Measurements from ENCODE around the gene DRG2.

Gene DRG2

DNA sequence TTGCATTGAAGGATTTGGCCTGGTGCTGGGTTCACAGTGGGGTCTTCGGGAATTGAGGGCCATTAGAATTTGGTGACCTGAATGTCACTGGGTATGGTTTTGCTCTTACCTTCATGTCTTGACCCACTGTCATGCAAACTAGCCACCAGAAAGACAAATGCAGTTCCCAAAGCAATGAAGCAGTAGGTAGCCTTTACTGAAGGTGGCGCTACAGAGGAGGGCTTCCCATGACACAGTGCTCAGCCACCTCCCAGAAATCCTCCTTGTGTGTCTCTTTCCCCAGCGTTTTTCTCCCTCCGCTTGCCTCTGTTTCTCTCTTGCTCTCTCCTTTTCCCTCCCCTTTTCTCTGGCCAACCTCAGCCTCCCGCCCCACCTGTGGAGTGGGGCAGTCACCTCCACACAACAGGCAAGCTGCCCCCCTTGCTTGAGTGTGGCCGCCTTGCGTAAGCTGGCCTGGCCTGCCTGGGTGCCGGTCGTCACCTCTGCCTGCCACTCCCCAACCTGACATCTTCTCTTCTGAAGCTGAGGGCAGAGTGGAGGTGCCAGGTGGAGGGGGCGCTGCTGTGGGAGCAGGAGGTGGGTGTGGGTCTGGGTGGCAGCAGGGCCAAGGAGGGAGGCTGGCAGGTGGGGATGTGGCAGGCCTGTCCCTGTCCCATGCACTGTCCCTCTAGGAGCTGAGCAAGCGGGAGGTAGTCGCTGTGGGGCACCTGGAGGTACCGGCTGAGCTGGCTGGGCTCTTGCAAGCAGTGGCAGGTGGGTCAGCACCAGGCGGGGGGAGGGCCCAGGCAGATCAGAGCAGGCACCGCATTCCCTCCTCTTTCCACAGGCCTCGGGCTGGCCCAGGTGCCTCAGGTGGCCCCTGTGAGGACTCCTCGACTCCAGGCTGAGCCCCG, 55.5 kb downstream of the DRG2 start:
- DNase-seq (ENCODE audit: low read depth): no peak

DNA sequence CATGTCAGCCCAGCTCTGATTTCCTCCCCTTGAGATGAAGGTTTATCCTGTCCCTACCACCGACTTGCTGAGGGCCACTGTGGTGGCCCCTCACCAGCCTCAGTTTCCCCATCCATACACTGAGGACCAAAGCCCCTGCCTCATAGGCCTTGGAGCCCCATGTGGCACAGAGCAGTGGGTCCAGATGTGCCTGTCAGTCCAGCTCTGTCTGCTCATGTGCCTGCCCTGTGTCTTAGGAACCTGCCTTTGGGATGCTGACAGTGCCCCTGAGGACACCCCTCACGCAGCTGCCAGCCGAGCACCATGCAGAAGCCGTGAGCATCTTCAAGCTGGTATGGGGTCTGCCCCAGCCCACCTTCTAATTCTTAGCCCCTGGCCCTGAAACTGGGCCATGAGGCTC, 56.5 kb downstream of the DRG2 start:
- no peak for DNase-seq (ENCODE audit: low read depth)

DNA sequence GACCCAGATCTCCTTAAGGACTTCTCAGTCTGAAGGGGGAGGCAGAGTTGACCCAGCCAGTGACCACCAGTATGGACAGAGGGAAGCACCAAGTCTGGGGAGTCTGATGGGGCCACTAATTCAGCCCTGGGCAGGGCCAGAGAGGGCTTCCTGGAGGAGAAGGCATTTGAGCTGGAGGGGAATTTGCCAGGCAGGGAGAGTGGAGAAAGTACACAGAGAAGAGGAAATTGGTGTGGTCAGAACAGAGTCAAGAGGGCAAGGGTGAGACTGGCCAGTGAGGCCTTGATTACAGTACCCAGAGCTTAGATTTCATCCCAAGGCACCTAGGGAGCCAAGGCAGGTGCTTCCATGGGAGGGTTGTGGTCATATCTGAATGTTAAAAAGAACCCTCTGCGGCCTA, 57.1 kb downstream of the DRG2 start:
- DNase-seq (ENCODE audit: low read depth): no peak

DNA sequence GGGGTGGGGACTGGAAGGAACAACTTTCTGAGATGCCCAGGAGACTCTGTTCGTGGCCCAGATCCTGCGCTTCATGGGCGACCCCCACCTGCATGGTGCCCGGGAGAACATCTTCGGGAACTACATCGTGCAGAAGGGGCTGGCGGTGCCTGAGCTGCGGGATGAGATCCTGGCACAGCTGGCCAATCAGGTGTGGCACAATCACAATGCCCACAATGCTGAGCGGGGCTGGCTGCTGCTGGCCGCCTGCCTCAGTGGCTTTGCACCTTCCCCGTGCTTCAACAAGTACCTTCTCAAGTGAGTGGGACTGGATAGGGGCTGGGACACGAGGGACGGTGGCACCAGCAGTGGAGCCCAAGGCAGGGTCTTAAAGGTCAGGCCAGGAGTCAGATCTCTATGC, 58.1 kb downstream of the DRG2 start:
- DNase-seq (ENCODE audit: low read depth): no peak

DNA sequence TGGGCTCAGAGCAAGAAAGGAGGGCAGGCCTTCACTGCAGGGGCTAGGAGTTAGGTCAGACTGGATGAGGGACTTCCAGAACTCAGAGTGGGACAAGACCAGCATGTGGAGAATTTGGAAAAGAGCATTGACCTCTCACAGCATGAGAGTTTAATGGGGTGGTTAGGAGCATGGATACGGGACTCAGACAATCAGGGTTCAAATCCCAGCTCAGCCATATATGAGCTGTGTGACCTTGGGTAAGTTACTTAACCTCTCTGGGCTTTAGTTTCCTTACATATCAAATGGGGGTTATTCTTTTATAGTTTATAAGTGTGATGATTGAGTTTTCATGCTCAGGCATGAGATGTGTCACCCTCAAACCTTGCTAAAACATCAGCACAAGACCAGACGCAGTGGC, 58.5 kb downstream of the DRG2 start:
- no peak for DNase-seq (ENCODE audit: low read depth)

DNA sequence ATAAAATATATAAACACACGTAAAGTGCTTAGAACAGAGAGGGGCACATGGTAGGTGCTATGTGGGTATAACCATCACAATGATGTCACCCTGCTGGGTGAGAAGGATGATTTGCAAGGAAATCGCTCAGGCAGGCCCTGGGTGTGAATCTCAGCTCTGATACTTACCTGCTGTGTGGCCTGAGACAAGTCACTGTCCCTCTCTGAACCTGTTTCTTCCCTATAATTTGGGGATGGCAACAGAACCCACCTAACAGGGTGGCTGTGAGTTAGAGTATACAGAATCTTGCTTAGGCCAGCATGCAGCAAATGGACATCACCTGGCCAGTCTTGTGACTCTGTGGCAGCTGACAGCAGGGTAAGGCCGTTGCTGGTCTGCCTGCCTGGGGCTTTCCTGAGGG, 59.2 kb downstream of the DRG2 start:
- no peak for DNase-seq (ENCODE audit: low read depth)

DNA sequence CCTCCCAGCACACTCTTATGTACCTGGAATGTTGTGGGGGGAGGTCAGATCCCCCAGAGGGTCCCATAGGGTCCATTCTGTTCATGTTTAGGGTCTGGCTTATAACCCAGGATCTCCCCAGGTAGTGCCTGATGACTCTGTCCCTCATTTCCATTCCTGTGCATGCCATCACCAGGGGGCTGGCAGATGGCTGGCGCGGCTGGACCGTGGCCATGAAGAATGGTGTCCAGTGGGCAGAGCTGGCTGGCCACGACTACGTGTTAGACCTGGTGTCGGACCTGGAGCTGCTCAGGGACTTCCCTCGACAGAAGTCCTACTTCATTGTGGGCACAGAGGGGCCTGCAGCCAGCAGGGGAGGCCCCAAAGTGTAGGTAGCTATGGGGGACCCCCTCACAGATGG, 60.8 kb downstream of the DRG2 start:
- DNase-seq (ENCODE audit: low read depth): no peak

DNA sequence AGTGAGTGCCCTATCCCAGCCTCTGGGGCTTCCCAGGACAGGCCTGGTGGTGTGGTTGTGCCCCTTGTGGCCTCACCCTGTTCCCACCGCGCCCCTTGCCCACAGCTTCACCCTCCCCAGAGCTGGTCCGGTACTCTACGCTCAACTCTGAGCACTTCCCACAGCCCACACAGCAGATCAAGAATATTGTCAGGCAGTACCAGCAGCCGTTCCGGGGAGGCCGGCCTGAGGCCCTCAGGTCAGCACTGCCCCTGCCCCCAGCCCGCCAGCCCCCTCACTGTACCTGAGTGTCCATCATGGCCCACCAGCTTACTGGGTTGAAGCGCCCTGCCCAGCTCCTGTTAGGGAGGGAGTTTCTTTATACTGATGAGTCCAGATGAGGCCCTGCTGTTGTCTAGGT, 63.5 kb downstream of the DRG2 start:
- no peak for DNase-seq (ENCODE audit: low read depth)

DNA sequence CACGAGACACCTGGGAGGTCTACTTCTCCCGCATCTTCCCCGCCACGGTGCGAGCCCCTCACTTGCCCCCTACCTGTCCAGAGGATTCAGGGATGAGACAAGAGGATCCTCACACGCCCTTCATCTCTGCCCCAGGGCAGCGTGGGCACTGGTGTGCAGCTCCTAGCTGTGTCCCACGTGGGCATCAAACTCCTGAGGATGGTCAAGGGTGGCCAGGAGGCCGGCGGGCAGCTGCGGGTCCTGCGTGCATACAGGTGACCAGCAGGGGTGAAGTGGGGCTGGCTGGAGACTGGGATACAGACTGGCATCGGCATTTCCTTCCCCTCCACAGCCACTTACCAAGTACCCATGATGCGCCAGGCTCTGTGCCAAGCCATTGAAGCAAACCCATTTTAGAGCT, 67.4 kb downstream of the DRG2 start:
- DNase-seq (ENCODE audit: low read depth): no peak

DNA sequence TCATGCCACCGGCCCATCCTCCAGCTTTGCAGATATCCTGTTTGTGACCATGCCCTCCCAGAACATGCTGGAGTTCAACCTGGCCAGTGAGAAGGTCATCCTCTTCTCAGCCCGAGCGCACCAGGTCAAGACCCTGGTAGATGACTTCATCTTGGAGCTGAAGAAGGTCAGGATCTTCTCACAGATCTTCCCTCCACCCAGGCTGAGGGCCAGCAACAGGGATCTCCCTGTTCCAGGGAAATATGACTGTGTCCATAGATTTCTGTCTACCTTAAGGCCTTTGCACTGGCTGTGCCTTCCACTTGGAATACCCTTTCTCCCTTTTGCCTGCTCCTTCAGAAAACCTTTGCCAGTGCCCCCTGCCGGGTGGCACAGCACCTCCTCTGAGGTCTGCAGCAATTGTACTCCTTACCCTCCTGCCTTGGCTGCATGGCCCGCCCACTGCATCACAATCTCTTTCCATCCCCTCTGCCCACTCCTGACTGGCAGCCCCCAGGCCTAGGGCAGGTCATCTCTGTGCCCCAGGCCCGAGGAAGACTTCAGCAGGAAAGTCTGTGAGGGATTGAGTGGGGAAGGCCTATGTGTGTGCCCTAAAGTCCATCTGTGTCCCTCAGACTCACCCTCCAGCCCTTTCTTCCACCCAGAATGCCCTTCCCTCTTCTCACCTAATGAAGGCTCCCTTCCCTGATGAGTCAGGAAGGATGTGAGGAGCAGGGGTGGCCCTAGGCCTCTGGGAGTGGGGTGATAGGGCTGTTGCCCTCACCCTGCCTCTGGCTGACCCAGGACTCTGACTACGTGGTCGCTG, 68.6 kb downstream of the DRG2 start:
- DNase-seq (ENCODE audit: low read depth): no peak

DNA sequence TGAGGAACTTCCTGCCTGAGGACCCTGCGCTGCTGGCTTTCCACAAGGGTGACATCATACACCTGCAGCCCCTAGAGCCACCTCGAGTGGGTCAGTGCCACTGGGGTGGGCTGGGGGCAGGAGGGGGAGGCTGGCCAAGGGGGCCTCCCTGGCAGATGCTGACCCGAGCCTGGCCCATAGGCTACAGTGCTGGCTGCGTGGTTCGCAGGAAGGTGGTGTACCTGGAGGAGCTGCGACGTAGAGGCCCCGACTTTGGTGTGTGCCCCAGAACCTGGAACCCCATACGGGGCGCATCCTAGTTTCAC, 69.2 kb downstream of the DRG2 start:
- no peak for DNase-seq (ENCODE audit: low read depth)
